ENCODE results near the gene RNF128. TPM values are rescaled to one million over a fixed set of nuclear protein-coding genes. Genes with fewer than 3 reads are reported as not detected.

Gene RNF128
- total and polyA plus RNA-seq, 7 donors = 1.7 to 7.1 (median 4.8) TPM

GRCh38 chrX:106725931-106726330 is 570 bp upstream of the RNF128 start:
- TF ChIP-seq, protein P1, sequence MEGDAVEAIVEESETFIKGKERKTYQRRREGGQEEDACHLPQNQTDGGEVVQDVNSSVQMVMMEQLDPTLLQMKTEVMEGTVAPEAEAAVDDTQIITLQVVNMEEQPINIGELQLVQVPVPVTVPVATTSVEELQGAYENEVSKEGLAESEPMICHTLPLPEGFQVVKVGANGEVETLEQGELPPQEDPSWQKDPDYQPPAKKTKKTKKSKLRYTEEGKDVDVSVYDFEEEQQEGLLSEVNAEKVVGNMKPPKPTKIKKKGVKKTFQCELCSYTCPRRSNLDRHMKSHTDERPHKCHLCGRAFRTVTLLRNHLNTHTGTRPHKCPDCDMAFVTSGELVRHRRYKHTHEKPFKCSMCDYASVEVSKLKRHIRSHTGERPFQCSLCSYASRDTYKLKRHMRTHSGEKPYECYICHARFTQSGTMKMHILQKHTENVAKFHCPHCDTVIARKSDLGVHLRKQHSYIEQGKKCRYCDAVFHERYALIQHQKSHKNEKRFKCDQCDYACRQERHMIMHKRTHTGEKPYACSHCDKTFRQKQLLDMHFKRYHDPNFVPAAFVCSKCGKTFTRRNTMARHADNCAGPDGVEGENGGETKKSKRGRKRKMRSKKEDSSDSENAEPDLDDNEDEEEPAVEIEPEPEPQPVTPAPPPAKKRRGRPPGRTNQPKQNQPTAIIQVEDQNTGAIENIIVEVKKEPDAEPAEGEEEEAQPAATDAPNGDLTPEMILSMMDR (IDR thresholded peaks at IDR 0.05) = no peak
- H3K27me3 ChIP-seq (ENCODE audit: insufficient read depth in 3 of 3, low read length in 2 of 3) = peaks cover 0 to 35% (median 0%) of the 10 kb centered on the region in 3 donors
- peak overlapping the region; percentile 81 for H3K27ac ChIP-seq
- ATAC-seq (peak in 1 of 4 donors; percentile 31), DNase-seq (no peak)
- peaks cover 3% of the 10 kb centered on the region for H3K4me1 ChIP-seq
- H3K4me3 ChIP-seq = peak overlapping the region; percentile 71
- intact Hi-C loops (cut with DNase I) = loop anchor here (10.0 kb wide), 2 partner anchors 179 to 1719 kb away; partner anchors contain the start of gene RIPPLY1 (in 1 of the 2)
- H3K9me3 ChIP-seq = no peaks in the 10 kb centered on the region
- 11 to 29% (median 13%) methylated on average over 8 of the region's 8 CpGs for WGBS, 3 donors
- no peaks in the 10 kb centered on the region for H3K36me3 ChIP-seq (ENCODE audit: insufficient read depth in 1 of 2, low read depth in 1 of 2)

GRCh38 chrX:106728337-106728736 is 1.8 kb downstream of the RNF128 start:
- Histone ChIP-seq H3K27ac (peak overlapping the region; percentile 81), H3K4me3 (peak overlapping the region; percentile 71), H3K4me1 (peaks cover 9% of the 10 kb centered on the region), H3K36me3 (ENCODE audit: insufficient read depth in 1 of 2, low read depth in 1 of 2) (no peaks in the 10 kb centered on the region), H3K27me3 (ENCODE audit: insufficient read depth in 3 of 3, low read length in 2 of 3) (peaks cover 0 to 38% (median 0%) of the 10 kb centered on the region in 3 donors), H3K9me3 (no peaks in the 10 kb centered on the region)
- TF ChIP-seq, protein P1 (IDR thresholded peaks at IDR 0.05) = no peak
- intact Hi-C loops (cut with DNase I) = loop anchor here (10.0 kb wide), 2 partner anchors 176 to 1716 kb away; partner anchors contain the start of gene RIPPLY1 (in 1 of the 2)
- no peak for DNase-seq
- ATAC-seq = no peak
- WGBS, 3 donors = 47 to 73% (median 48%) methylated on average over 2 of the region's 2 CpGs

GRCh38 chrX:106730401-106730800 is 3.9 kb downstream of the RNF128 start:
- Histone ChIP-seq H3K4me3 (peak overlapping the region; percentile 20), H3K4me1 (peaks cover 9% of the 10 kb centered on the region), H3K9me3 (no peaks in the 10 kb centered on the region), H3K27ac (no peak overlapping the region), H3K27me3 (ENCODE audit: insufficient read depth in 3 of 3, low read length in 2 of 3) (peaks cover 0 to 40% (median 0%) of the 10 kb centered on the region in 3 donors), H3K36me3 (ENCODE audit: insufficient read depth in 1 of 2, low read depth in 1 of 2) (no peaks in the 10 kb centered on the region)
- ATAC-seq (peak in 3 of 4 donors; percentile 43 to 65 (median 51)), DNase-seq (no peak)
- intact Hi-C loops (cut with DNase I) = no loop called here
- 37 to 58% (median 38%) methylated on average over 4 of the region's 4 CpGs for WGBS, 3 donors
- TF ChIP-seq, protein P1 (IDR thresholded peaks at IDR 0.05) = no peak

GRCh38 chrX:106731590-106731989 is 5.1 kb downstream of the RNF128 start:
- intact Hi-C loops (cut with DNase I) = no loop called here

More at GRCh38 chrX:106731590-106731989, 5.1 kb downstream of the RNF128 start:
- H3K4me3 ChIP-seq = no peak overlapping the region
- H3K9me3 ChIP-seq = no peaks in the 10 kb centered on the region
- TF ChIP-seq, protein P1 (IDR thresholded peaks at IDR 0.05) = no peak
- no peak overlapping the region for H3K27ac ChIP-seq
- ATAC-seq (no peak), DNase-seq (no peak)
- H3K4me1 ChIP-seq = peaks cover 9% of the 10 kb centered on the region
- H3K27me3 ChIP-seq (ENCODE audit: insufficient read depth in 3 of 3, low read length in 2 of 3) = peaks cover 0 to 30% (median 0%) of the 10 kb centered on the region in 3 donors
- no peaks in the 10 kb centered on the region for H3K36me3 ChIP-seq (ENCODE audit: insufficient read depth in 1 of 2, low read depth in 1 of 2)

All from psoas muscle (tissue), 8 donors.